ENCODE measurements around the gene USP12.

Gene USP12

GRCh38 chr13:27018344-27018861 is 153.2 kb downstream of the USP12 start:
- no peak for DNase-seq (ENCODE audit: low read depth)
- TF ChIP-seq CTCF (IDR thresholded peaks at IDR 0.05; ENCODE audit: control insufficient read depth, insufficient read depth, low read depth, low read length, missing control alignments): no peak
- no peak overlapping the region for H3K4me3 ChIP-seq (ENCODE audit: control insufficient read depth, low read depth, low read length)

- TF ChIP-seq CTCF (IDR thresholded peaks at IDR 0.05; ENCODE audit: control insufficient read depth, insufficient read depth, low read depth, low read length, missing control alignments): no peak
- no peak overlapping the region for H3K4me3 ChIP-seq (ENCODE audit: control insufficient read depth, low read depth, low read length)
- DNase-seq (ENCODE audit: low read depth): no peak
These were observed 154.7 kb downstream of the USP12 start for GRCh38 chr13:27016875-27017274.
